Smooth muscle cell (in vitro differentiated cells): Measurements from ENCODE around the gene FBXL15. TPM values are rescaled to one million over a fixed set of nuclear protein-coding genes. Genes with fewer than 3 reads are reported as not detected.

Experiments
- DNase-seq: peaks from one replicate; lab custom pipeline; 2025; ENCODE audit not compliant: unreplicated experiment; lab: John Stamatoyannopoulos, UW
- H2AFZ ChIP-seq: fragments of 200-600 bp; sonication (generic); 2 replicates; pipeline ENCODE4 v1.6.0; 2016; ENCODE audit warnings: antibody characterized with exemption, low read depth, mild to moderate bottlenecking
- H3F3A ChIP-seq: fragments of 200-600 bp; sonication (generic); 2 replicates; pipeline ENCODE4 v1.6.0; 2017; ENCODE audit warnings: antibody characterized with exemption, low read depth
- H3K27ac ChIP-seq: fragments of 200-600 bp; sonication (generic); 2 replicates; pipeline ENCODE4 v1.5.1; 2016; ENCODE audit warnings: low read depth, mild to moderate bottlenecking
- H3K27me3 ChIP-seq: fragments of 200-600 bp; sonication (generic); 2 replicates; pipeline ENCODE4 v1.6.1; 2016; ENCODE audit warnings: low read depth, mild to moderate bottlenecking
- H3K36me3 ChIP-seq: fragments of 200-600 bp; sonication (generic); 2 replicates; pipeline ENCODE4 v1.5.1; 2016; ENCODE audit warnings: low read depth
- H3K4me1 ChIP-seq: fragments of 200-600 bp; sonication (generic); 2 replicates; pipeline ENCODE4 v1.5.1; 2016; ENCODE audit warnings: low read depth
- H3K4me2 ChIP-seq: fragments of 200-600 bp; sonication (generic); 2 replicates; pipeline ENCODE4 v1.6.0; 2016; ENCODE audit warnings: mild to moderate bottlenecking
- H3K4me3 ChIP-seq: fragments of 200-600 bp; sonication (generic); 2 replicates; pipeline ENCODE4 v1.5.1; 2016; ENCODE audit warnings: mild to moderate bottlenecking
- H3K79me2 ChIP-seq: fragments of 200-600 bp; sonication (generic); 2 replicates; pipeline ENCODE4 v1.6.0; 2016; ENCODE audit warnings: low read depth, mild to moderate bottlenecking
- H3K9ac ChIP-seq: fragments of 200-600 bp; sonication (generic); 2 replicates; pipeline ENCODE4 v1.6.0; 2016; ENCODE audit warnings: low read depth
- H3K9me3 ChIP-seq: fragments of 200-600 bp; sonication (generic); replicated peaks from 2 replicates; pipeline ENCODE4 v1.5.1; 2016; ENCODE audit warnings: low read depth
- H4K20me1 ChIP-seq: fragments of 200-600 bp; sonication (generic); 2 replicates; pipeline ENCODE4 v1.6.0; 2016; ENCODE audit warnings: low read depth
- CTCF ChIP-seq: fragments of 200-600 bp; sonication (generic); IDR thresholded peaks from 2 replicates; pipeline ENCODE4 v1.5.1; 2017; ENCODE audit warnings: borderline replicate concordance, mild to moderate bottlenecking, antibody characterized with exemption; ENCODE audit not compliant: insufficient read depth, poor library complexity, severe bottlenecking
- WGBS: methylation state at CpG from one replicate; pipeline ENCODE4 v1.1.7; 2016; ENCODE audit warnings: low lambda C conversion rate; 5-methylcytosine and 5-hydroxymethylcytosine counted together
- polyA plus RNA-seq: library from polyadenylated mRNA; unstranded; fragments of >200 nt; fragmentation: Nextera tagmentation; extraction: Ambion mirVana; gene quantifications from 2 replicates; pipeline ENCODE4 v1.2.1, GENCODE V29; 2016
- total RNA-seq: library from RNA; depleted of rRNA; stranded (reverse); fragments of >200 nt; gene quantifications from 2 replicates; pipeline ENCODE4 v1.2.3, GENCODE V29; 2014

Gene FBXL15
- total and polyA plus RNA-seq, 2 experiments from 2014 or later: 8.2 to 29.0 TPM

- no peaks in the 10 kb centered on the region for H3K4me1 ChIP-seq
- no peaks in the 10 kb centered on the region for H3K27me3 ChIP-seq
- 95% methylated on average over 2 of the region's 2 CpGs for WGBS
- no peak overlapping the region for H2AFZ ChIP-seq
- H3K27ac ChIP-seq: no peak overlapping the region
- DNase-seq: no peak
- H3K4me3 ChIP-seq: no peak overlapping the region
- H3K9me3 ChIP-seq: no peaks in the 10 kb centered on the region
- H3F3A ChIP-seq: no peaks in the 10 kb centered on the region
- TF ChIP-seq CTCF: no peak
- H3K36me3 ChIP-seq: peaks cover 17% of the 10 kb centered on the region
- H3K79me2 ChIP-seq: no peaks in the 10 kb centered on the region
- H4K20me1 ChIP-seq: peaks cover 13% of the 10 kb centered on the region
- H3K4me2 ChIP-seq: no peak overlapping the region
- no peak overlapping the region for H3K9ac ChIP-seq
Measured at GRCh38 chr10:102375867-102376266, 44.8 kb upstream of the FBXL15 start.

GRCh38 chr10:102376901-102377300 is 43.7 kb upstream of the FBXL15 start:
- H3K9ac ChIP-seq: no peak overlapping the region
- peaks cover 13% of the 10 kb centered on the region for H4K20me1 ChIP-seq
- no peaks in the 10 kb centered on the region for H3K4me1 ChIP-seq
- H3K4me3 ChIP-seq: no peak overlapping the region
- H3K27ac ChIP-seq: no peak overlapping the region
- H3K79me2 ChIP-seq: no peaks in the 10 kb centered on the region
- no peak overlapping the region for H3K4me2 ChIP-seq
- H3K9me3 ChIP-seq: no peaks in the 10 kb centered on the region
- H3K27me3 ChIP-seq: no peaks in the 10 kb centered on the region
- no peak overlapping the region for H2AFZ ChIP-seq
- DNase-seq: no peak
- no peak for TF ChIP-seq CTCF
- peaks cover 11% of the 10 kb centered on the region for H3K36me3 ChIP-seq
- WGBS: 96% methylated on average over 12 of the region's 12 CpGs
- no peaks in the 10 kb centered on the region for H3F3A ChIP-seq

GRCh38 chr10:102379383-102379782 is 41.3 kb upstream of the FBXL15 start:
- Histone ChIP-seq H3K27ac (no peak overlapping the region), H3K36me3 (no peaks in the 10 kb centered on the region), H3K79me2 (no peaks in the 10 kb centered on the region), H3F3A (peaks cover 8% of the 10 kb centered on the region), H3K4me1 (no peaks in the 10 kb centered on the region), H3K27me3 (no peaks in the 10 kb centered on the region), H3K4me3 (no peak overlapping the region), H3K9ac (no peak overlapping the region), H2AFZ (no peak overlapping the region), H3K9me3 (no peaks in the 10 kb centered on the region), H4K20me1 (peaks cover 4% of the 10 kb centered on the region), H3K4me2 (no peak overlapping the region)
- TF ChIP-seq CTCF: no peak
- no peak for DNase-seq
- 96% methylated on average over 6 of the region's 6 CpGs for WGBS

GRCh38 chr10:102381983-102382382 is 38.7 kb upstream of the FBXL15 start:
- Histone ChIP-seq H2AFZ (no peak overlapping the region), H3K4me2 (no peak overlapping the region), H3F3A (peaks cover 18% of the 10 kb centered on the region), H3K27me3 (no peaks in the 10 kb centered on the region), H3K9me3 (no peaks in the 10 kb centered on the region), H3K4me1 (no peaks in the 10 kb centered on the region), H3K36me3 (no peaks in the 10 kb centered on the region), H3K79me2 (no peaks in the 10 kb centered on the region), H4K20me1 (no peaks in the 10 kb centered on the region), H3K9ac (no peak overlapping the region), H3K27ac (no peak overlapping the region), H3K4me3 (no peak overlapping the region)
- 94% methylated on average over 9 of the region's 9 CpGs for WGBS
- no peak for TF ChIP-seq CTCF
- no peak for DNase-seq
